Left lobe of liver (tissue), 2 donors: ENCODE data around the gene NODAL. TPM values are rescaled to one million over a fixed set of nuclear protein-coding genes. Genes with fewer than 3 reads are reported as not detected.

Experiments
- ATAC-seq: fragments of 200-7000 bp; cut with Tn5 transposase; one replicate; pipeline ENCODE4 v1.9.1; 2020; ENCODE audit warnings: mild to moderate bottlenecking, moderate library complexity
- DNase-seq: peaks from one replicate; pipeline ENCODE4 v3.0.0-alpha.2; 2020; ENCODE audit warnings: low spot score
- total RNA-seq: library from RNA; stranded (reverse); gene quantifications from one replicate; pipeline ENCODE4 v1.2.1, GENCODE V29; 2021
- donor health status: DM: no; HTN: no; CAD: no; lungs with moderate emphysema.
- donor health status: DM: no; HTN: yes; CAD: no.

Gene NODAL
- total RNA-seq, 1 donor from 2014 or later, result not detected

GRCh38 chr10:70435241-70436085, 6.0 kb downstream of the NODAL start:
- DNase-seq, result no peak
- no peak for ATAC-seq

GRCh38 chr10:70433581-70434280, 7.8 kb downstream of the NODAL start:
- no peak for ATAC-seq
- peak; percentile 26 for DNase-seq

GRCh38 chr10:70432561-70433263, 8.8 kb downstream of the NODAL start:
- DNase-seq (peak; percentile 37), ATAC-seq (no peak)

- DNase-seq, result no peak
- ATAC-seq, result no peak
Measured at GRCh38 chr10:70432101-70432500, 9.4 kb downstream of the NODAL start.

- DNase-seq (peak; percentile 84), ATAC-seq (peak; percentile 93)
Measured at GRCh38 chr10:70430493-70431445, 10.7 kb downstream of the NODAL start.

- DNase-seq (no peak), ATAC-seq (no peak)
Measured at GRCh38 chr10:70426823-70427222, 14.7 kb downstream of the NODAL start.

GRCh38 chr10:70425096-70425495, 16.4 kb downstream of the NODAL start:
- DNase-seq (peak; percentile 29), ATAC-seq (no peak)

GRCh38 chr10:70424320-70424719, 17.2 kb downstream of the NODAL start:
- ATAC-seq (no peak), DNase-seq (no peak)

GRCh38 chr10:70418713-70419112, 22.8 kb downstream of the NODAL start:
- DNase-seq (no peak), ATAC-seq (no peak)

- ATAC-seq (no peak), DNase-seq (no peak)
Measured at GRCh38 chr10:70418229-70418628, 23.3 kb downstream of the NODAL start.

GRCh38 chr10:70417568-70417967, 23.9 kb downstream of the NODAL start:
- no peak for ATAC-seq

GRCh38 chr10:70412356-70412755, 29.1 kb downstream of the NODAL start:
- no peak for DNase-seq
- ATAC-seq, result no peak

More at GRCh38 chr10:70417568-70417967, 23.9 kb downstream of the NODAL start:
- no peak for DNase-seq

- DNase-seq, result no peak
- ATAC-seq, result no peak
Measured at GRCh38 chr10:70410608-70411007, 30.9 kb downstream of the NODAL start.

- ATAC-seq (no peak), DNase-seq (no peak)
Measured at GRCh38 chr10:70409772-70410171, 31.7 kb downstream of the NODAL start.

GRCh38 chr10:70405037-70405824, 36.2 kb downstream of the NODAL start:
- ATAC-seq (peak; percentile 73), DNase-seq (peak; percentile 89)

- ATAC-seq, result peak; percentile 3
- DNase-seq, result no peak
Measured at GRCh38 chr10:70404787-70405036, 36.8 kb downstream of the NODAL start.

- ATAC-seq (peak; percentile 88), DNase-seq (peak; percentile 99)
Measured at GRCh38 chr10:70404036-70404786, 37.3 kb downstream of the NODAL start, which contains the start of gene EIF4EBP2. Gene EIF4EBP2 (plus strand): TSS chr10:70404145. CDS start chr10:70404402, 257 bp downstream.

- no peak for DNase-seq
- no peak for ATAC-seq
Measured at GRCh38 chr10:70403483-70404035, 37.9 kb downstream of the NODAL start.

GRCh38 chr10:70399177-70399576, 42.3 kb downstream of the NODAL start:
- DNase-seq, result no peak
- ATAC-seq, result no peak
